C4-2B (cell line): ENCODE results near the gene RFX2.

Source experiments
- ZFX ChIP-seq: fragments of 450-650 bp; IDR thresholded peaks from 2 replicates; pipeline ENCODE4 v1.6.1; 2017
- TF ChIP-seq, protein P1 (sequence below): fragments of 450-650 bp; conservative IDR thresholded peaks from 2 replicates; pipeline ENCODE4 v1.5.1; 2017; ENCODE audit warnings: mild to moderate bottlenecking

DNA sequence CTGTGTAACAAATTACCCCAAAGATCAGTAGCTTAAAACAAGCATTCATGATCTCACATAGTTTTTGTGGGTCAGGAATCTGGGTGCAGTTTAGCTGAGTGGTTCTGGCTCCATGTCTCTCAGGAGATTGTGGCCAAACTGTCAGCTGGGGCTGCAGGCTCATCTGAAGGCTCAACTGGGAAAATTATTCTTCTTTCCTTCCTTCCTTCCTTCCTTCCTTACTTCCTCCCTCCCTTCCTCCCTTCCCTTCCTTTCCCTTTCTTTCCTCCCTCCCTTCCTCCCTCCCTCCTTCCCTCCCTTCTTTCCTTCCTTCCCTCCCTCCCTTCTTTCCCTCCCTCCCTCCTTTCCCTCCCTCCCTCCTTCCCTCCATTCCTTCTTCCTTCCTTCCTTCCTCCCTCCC, 8.7 kb upstream of the RFX2 start:
- TF ChIP-seq, protein P1, sequence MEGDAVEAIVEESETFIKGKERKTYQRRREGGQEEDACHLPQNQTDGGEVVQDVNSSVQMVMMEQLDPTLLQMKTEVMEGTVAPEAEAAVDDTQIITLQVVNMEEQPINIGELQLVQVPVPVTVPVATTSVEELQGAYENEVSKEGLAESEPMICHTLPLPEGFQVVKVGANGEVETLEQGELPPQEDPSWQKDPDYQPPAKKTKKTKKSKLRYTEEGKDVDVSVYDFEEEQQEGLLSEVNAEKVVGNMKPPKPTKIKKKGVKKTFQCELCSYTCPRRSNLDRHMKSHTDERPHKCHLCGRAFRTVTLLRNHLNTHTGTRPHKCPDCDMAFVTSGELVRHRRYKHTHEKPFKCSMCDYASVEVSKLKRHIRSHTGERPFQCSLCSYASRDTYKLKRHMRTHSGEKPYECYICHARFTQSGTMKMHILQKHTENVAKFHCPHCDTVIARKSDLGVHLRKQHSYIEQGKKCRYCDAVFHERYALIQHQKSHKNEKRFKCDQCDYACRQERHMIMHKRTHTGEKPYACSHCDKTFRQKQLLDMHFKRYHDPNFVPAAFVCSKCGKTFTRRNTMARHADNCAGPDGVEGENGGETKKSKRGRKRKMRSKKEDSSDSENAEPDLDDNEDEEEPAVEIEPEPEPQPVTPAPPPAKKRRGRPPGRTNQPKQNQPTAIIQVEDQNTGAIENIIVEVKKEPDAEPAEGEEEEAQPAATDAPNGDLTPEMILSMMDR, result no peak
- TF ChIP-seq ZFX, result no peak
